NK-92 treated with Interleukin-12 subunit alpha and Interleukin-12 subunit beta, amount 100 ng/mL, for 24 hours (cell line): ENCODE data around the gene AGER.
A peak's percentile ranks its signal among the peaks of the same experiment; 100 is the strongest.

ENCODE experiments used
- DNase-seq: peaks from one replicate; lab custom pipeline; 2025; lab: John Stamatoyannopoulos, UW

AGER gene

GRCh38 chr6:32168807-32169591, 15.1 kb downstream of the AGER start:
- DNase-seq = no peak

DNA sequence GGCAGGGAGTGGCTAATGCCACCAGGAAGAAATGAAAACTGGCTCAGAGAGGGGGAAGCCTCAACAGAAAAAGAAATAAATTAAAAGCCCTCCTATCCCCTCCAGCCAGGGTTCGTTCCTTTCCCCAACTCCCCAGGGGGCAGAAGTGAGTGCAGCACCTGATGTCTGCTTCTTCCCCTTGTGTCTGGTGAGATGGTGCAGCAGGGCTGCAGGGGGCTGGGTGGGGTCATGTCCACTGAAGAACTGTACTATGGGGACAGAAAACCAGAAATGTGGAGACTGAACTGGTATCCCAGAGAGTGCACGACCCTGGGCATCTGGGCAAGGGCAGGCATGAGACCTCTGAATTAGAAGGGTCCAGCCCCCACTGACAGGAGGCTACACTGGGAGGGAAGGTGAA, 15.7 kb downstream of the AGER start:
- no peak for DNase-seq

GRCh38 chr6:32167761-32168262, 16.2 kb downstream of the AGER start:
- DNase-seq = no peak

DNA sequence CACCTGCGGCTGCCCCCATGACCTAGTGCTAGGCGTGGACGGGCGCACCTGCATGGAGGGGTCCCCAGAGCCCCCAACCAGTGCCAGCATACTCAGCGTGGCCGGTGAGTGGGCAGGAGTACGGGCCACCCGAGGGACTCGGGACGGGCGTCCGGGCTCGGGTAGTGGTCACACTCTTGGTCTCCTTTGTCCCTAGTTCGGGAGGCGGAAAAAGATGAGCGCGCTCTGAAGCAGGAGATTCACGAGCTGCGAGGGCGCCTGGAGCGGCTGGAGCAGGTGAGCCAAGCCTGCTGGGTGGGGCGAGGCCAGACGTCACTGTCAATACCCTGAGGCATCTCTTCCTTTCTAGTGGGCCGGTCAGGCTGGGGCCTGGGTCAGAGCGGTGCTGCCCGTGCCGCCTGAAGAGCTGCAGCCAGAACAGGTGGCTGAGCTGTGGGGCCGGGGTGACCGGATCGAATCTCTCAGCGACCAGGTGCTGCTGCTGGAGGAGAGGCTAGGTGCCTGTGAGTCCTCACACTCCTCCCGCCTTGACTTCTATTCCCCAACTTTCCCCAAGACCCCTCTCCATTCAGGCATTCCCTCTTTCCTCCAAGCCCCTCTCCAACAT, 16.8 kb downstream of the AGER start:
- no peak for DNase-seq

DNA sequence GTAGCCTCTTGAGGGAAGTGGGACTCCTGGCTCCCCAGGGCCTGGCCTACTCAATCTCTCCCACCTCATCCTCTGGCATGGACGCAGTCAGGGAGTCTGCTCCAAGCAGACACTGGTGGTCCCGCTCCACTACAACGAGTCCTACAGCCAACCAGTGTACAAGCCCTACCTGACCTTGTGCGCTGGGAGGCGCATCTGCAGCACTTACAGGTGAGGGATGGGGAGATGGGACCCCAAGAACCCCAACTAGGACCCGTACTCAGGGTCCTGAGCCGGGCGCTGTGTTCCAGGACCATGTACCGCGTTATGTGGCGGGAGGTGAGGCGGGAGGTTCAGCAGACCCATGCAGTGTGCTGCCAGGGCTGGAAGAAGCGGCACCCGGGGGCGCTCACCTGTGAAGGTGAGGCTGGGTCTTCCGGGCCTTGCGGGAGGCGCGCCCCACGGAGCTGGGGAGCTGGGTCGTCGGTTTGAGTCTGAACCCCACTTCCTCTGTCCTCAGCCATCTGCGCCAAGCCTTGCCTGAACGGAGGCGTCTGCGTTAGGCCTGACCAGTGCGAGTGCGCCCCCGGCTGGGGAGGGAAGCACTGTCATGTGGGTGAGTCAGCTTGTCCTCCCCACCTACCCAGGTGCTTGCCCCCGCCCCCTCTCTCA, 17.5 kb downstream of the AGER start:
- no peak for DNase-seq

GRCh38 chr6:32164295-32164694, 19.8 kb downstream of the AGER start, which contains the start of gene EGFL8:
Gene EGFL8, plus strand, starts transcription at chr6:32164595. Its CDS starts 1,571 bp downstream, at chr6:32166166.
- DNase-seq = no peak

DNA sequence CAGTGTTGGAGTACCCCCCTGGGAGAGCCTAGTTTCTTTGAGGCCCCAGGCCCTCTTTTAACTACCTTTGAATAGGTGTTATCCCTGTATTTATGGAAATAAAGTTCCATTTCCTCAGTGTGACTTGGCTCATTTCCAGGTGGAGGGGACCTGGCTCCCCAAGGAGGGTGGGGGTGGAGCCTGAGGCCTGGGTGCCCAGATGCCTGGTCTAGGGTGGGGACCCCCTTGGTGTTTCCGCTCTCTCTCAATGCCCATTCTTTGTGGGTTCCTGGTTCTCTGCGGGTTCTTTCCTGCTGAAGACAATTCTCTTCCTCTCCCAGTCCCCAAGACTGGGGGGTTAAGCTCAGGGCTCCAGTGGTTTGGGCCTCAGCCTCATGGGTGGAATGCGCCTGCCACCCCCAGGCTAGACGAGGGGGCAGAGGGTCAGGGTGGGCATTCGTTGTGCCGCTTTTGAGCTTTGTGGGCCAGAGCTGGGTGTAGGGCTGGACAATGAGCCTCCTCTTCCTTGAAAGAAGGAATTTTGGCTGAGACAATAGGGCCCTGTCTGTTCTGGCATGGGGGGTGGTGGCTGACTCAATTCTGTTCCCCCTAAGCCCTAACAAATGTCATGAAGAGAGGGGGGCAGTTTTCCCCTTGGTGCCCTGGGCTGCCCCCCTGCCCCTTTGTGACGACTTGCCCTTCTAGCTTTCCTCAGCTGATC, 20.3 kb downstream of the AGER start:
- DNase-seq = no peak

- DNase-seq = no peak
Observed at GRCh38 chr6:32158052-32158451, 26.0 kb downstream of the AGER start.

DNA sequence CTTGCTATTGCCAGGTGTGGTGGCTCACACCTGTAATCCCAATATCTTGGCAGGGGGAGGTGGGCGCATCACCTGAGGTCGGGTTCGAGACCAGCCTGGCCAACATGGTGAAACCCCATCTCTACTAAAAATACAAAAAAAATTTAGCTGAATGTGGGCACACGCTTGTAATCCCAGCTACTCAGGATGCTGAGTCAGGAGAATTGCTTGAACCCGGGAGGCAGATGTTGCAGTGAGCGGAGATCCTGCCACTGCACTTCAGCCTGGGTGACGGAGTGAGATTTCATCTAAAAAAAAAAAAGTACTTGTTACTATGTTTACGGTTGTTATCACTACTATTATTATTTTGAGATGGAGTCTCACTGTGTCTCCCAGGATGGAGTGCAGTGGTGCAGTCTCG, 27.2 kb downstream of the AGER start:
- no peak for DNase-seq

GRCh38 chr6:32154514-32155161, 29.4 kb downstream of the AGER start:
- DNase-seq = peak; percentile 26

DNA sequence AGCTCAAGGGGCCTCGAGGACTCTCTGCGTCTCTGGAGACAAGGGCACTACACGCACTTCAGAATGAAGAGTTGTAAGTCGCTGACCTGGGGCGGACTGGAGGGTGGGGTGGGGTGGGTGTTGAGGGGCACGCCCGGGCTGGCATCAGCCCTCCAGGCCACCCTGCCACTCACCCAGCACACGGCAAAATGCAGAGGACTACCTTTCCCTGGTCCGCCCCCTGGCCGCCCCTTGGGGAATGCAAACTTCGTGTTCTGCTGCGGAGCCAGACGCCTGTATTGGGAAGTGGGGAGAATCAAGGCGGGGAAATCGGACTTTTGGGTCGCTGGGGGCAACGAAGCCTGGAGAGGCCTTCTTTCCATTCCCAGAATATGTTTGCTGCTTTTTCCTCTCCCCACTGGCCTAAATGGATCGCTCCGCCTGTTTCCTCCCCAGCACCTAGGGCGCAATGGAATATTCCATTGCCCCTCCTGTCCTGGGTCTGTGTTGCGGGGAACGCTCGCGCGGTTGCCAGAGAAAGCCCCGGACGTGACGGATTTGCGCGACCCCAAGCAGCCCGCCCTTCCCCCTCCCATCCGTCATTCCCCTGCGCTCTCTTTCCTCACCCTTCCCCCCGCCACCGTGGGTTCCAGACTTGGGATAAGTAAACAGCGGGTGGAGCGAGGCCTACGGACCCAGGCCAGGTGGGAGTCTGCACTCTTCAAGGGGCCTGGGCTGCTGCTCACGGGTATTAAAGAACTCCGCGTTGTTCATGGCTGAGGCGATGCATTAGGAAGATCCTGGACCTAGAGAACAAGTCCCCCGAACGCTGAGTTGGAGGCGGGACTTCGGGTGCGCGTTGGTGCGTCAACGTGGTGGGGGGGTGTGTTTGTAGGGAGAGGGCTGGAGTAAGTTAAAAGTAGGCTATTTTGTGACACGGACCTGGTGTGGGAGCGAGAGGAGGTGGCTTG, 30.2 kb downstream of the AGER start, which contains the start of gene PPT2:
TSS of gene PPT2 (plus strand) at position 578 of the 950 bp plus-strand sequence. CDS start 454 bp downstream, outside the sequence.
- DNase-seq = no peak

DNA sequence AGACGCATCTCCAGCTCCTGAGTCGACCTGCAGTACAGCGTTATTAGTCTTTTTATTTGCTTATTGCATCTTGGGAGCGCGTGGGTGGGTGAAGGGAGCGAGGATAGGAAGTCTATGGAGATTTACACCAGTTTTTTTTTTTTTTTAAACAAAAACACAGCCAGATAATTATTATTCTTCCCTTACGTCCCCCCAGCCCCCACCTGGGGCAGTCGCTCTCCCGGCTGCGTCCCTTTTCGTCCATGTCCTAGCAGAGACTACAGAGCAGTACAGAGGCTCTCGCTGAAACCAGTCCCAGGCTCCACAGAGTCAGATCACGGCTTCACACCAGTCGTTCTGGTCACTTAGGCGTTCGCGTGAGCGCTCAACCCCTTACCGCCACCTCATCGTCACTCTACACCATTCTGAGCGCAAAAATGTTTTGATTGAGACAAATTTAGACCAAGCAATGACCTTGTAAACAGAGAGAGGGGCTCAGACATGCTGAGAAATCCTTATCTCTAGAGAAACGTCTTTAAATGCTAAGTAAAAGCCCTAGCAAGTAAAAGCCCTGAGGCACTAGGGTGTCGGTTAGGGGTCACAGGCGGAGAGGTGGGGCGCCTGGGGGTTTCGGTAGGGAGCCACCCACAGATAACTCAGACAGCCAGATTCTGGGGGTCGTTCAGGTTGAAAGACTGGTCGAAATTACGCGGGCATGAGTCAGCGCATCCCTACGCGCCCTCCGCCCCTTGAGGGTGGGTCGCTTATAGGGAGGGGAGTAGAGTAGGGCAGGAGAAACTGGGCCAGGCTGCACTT, 31.1 kb downstream of the AGER start:
- DNase-seq = no peak

GRCh38 chr6:32151863-32152768, 31.9 kb downstream of the AGER start, which contains the start of gene PRRT1:
Gene PRRT1, minus strand, starts transcription at chr6:32151939. Its CDS starts 112 bp downstream, at chr6:32151827.
- DNase-seq = no peak

- no peak for DNase-seq
Observed at GRCh38 chr6:32151181-32151862, 32.7 kb downstream of the AGER start.

DNA sequence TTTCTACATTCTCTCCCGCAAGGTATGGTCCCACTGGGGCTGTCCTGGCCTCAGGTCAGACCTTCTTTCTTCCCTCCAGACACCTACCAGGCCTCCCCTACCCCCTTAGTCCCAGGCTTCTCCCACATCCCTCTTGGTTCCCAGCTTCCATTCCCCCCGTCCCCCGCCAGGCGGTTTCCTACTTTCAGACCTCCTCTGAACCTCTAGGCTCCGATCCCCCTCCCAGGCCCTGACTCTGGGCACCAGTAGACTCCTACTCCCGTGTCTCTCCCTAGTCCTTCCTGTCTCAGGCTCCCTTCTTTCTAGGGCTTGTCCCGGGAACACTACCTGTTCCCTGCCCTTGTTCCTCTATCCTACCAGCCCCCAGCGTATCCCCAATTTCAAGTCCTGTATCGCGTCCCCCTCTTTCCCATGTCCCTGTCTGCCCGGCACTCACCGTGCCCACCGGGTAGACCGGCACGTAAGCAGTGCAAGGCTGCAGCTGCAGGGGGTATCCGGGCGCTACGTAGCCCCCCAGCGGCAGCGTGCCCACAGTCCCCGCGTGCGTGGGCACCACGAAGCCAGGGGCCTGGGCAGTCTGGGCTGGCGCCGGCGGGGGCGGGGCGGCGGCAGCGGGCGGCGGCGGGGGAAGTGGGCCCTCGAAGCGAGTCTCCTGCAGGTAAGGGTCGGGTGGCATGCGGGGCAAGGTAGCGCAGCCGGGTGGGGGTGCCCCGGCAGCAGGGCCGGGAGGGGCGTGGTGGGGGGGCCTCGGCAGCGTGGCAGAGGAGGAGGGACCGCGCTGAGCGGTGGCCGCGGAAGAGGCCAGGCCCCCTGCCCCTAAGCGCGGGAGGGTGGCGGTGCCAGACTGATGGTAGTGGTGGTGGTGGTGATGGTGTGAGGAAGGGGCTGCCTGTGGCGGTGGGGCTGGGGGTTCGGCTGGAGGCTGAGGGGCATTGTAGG, 33.9 kb downstream of the AGER start:
- DNase-seq = no peak

- DNase-seq = no peak
Observed at GRCh38 chr6:32149092-32149755, 34.8 kb downstream of the AGER start.
